Lung (tissue), 13 donors: ENCODE data around the gene PYDC1. TPM values are rescaled to one million over a fixed set of nuclear protein-coding genes. Genes with fewer than 3 reads are reported as not detected.
"Not testable (repeated sequence)": the region's sequence is repeated elsewhere in the genome, so short reads cannot be mapped to it uniquely, and the experiment has no call there.

Experiments
- ATAC-seq: fragments of 200-7000 bp; cut with Tn5 transposase; one replicate; pipeline ENCODE4 v1.9.1; 2020; ENCODE audit warnings: moderate number of reproducible peaks; ENCODE audit not compliant: insufficient read depth, low FRiP score
- DNase-seq, 3 donors: peaks; one replicate each; pipeline ENCODE4 v3.0.0-alpha.2; 2013 to 2017
- H3K27ac ChIP-seq, 2 donors: one replicate each; pipeline ENCODE4 v1.5.1; 2013; ENCODE audit warnings: mild to moderate bottlenecking in 2 of 2, moderate library complexity in 2 of 2, control low read depth in 1 of 2, inconsistent platforms in 1 of 2, low read depth in 1 of 2, low read length in 1 of 2
- H3K27me3 ChIP-seq, 3 donors: one replicate each; pipeline ENCODE4 v1.5.1; 2013; ENCODE audit warnings: low read length in 2 of 3; ENCODE audit not compliant: control insufficient read depth in 3 of 3, insufficient read depth in 3 of 3
- H3K36me3 ChIP-seq, 4 donors: one replicate each; pipeline ENCODE4 v1.5.1; 2013; ENCODE audit warnings: low read length in 4 of 4, mild to moderate bottlenecking in 1 of 4, moderate library complexity in 1 of 4; ENCODE audit not compliant: control insufficient read depth in 4 of 4, insufficient read depth in 4 of 4
- H3K4me1 ChIP-seq, 5 donors: one replicate each; pipeline ENCODE4 v1.5.1; 2013; ENCODE audit warnings: low read length in 5 of 5, mild to moderate bottlenecking in 2 of 5, moderate library complexity in 1 of 5; ENCODE audit not compliant: control insufficient read depth in 5 of 5, insufficient read depth in 5 of 5
- H3K4me3 ChIP-seq: one replicate; pipeline ENCODE4 v1.5.1; 2013; ENCODE audit warnings: mild to moderate bottlenecking, control low read depth, moderate library complexity
- H3K9ac ChIP-seq, 2 donors: one replicate each; pipeline ENCODE4 v1.5.1; 2013; ENCODE audit warnings: low read length in 2 of 2, control low read depth in 1 of 2; ENCODE audit not compliant: insufficient read depth in 1 of 2
- H3K9me3 ChIP-seq, 4 donors: one replicate each; pipeline ENCODE4 v1.5.1; 2013; ENCODE audit warnings: low read length in 3 of 4, mild to moderate bottlenecking in 1 of 4, moderate library complexity in 1 of 4; ENCODE audit not compliant: control insufficient read depth in 4 of 4, insufficient read depth in 3 of 4
- CTCF ChIP-seq: IDR thresholded peaks from 2 replicates; pipeline ENCODE4 v1.5.1; 2012; ENCODE audit warnings: mild to moderate bottlenecking; ENCODE audit errors: control extremely low read depth, extremely low read depth
- WGBS, 2 donors: extraction: QIAGEN DNeasy Blood & Tissue Kit; methylation state at CpG; one replicate each; pipeline ENCODE4 v1.1.7; 2013; 5-methylcytosine and 5-hydroxymethylcytosine counted together
- polyA plus RNA-seq, 2 donors: library from polyadenylated mRNA; stranded (reverse); fragments of 200-250 nt; gene quantifications; one replicate each; pipeline ENCODE4 v1.2.1, GENCODE V29; 2013
- small RNA-seq: library from RNA; depleted of rRNA; stranded (forward); fragments of <200 nt; gene quantifications from one replicate; pipeline ENCODE3, GENCODE V24; 2014; ENCODE audit warnings: low replicate concordance
- total RNA-seq, 2 donors: library from RNA; depleted of rRNA in 1 of 2; stranded (reverse); fragments of >200 nt in 1 of 2; gene quantifications; one replicate each; pipeline ENCODE4 v1.2.1, GENCODE V29; 2014 to 2021
- donor health status: control.
- donor health status: control.
- donor health status: Bipolar disorder and iron deficiency.
- donor health status: healthy.
- donor health status: DM: yes; HTN: yes; CAD: no.

Gene PYDC1
- total and polyA plus RNA-seq, 4 donors, result not detected

- no peaks in the 10 kb centered on the region for H3K9me3 ChIP-seq
- DNase-seq (no peak), ATAC-seq (no peak)
- H3K9ac ChIP-seq, result no peak overlapping the region
- peaks cover 0 to 4% (median 0%) of the 10 kb centered on the region in 4 donors for H3K36me3 ChIP-seq
- WGBS, 2 donors, result 13 to 32% methylated on average over 3 of the region's 3 CpGs
- no peak overlapping the region for H3K27ac ChIP-seq
- H3K4me1 ChIP-seq, result peaks cover under 1 to 16% (median 1%) of the 10 kb centered on the region in 5 donors
- TF ChIP-seq CTCF, result no peak
- H3K4me3 ChIP-seq, result no peak overlapping the region
- H3K27me3 ChIP-seq, result no peaks in the 10 kb centered on the region
These were observed 39.8 kb downstream of the PYDC1 start for GRCh38 chr16:31177136-31177535.

- not testable (repeated sequence) for H3K27ac ChIP-seq, H3K4me1 ChIP-seq, ATAC-seq, H3K27me3 ChIP-seq, H3K9me3 ChIP-seq, H3K9ac ChIP-seq, H3K4me3 ChIP-seq, H3K36me3 ChIP-seq, DNase-seq
- no CpG with 5 or more reads among the region's 2 CpGs for WGBS, 2 donors
These were observed 46.9 kb downstream of the PYDC1 start for GRCh38 chr16:31170048-31170447.

GRCh38 chr16:31168848-31169247, 48.1 kb downstream of the PYDC1 start:
- Histone ChIP-seq H3K27ac (no peak overlapping the region), H3K36me3 (no peaks in the 10 kb centered on the region), H3K9me3 (no peaks in the 10 kb centered on the region), H3K4me3 (no peak overlapping the region), H3K9ac (no peak overlapping the region), H3K4me1 (no peaks in the 10 kb centered on the region), H3K27me3 (no peaks in the 10 kb centered on the region)
- ATAC-seq (no peak), DNase-seq (no peak)
- TF ChIP-seq CTCF, result no peak
- 58 to 75% methylated on average over 2 of the region's 2 CpGs for WGBS, 2 donors

GRCh38 chr16:31167315-31167714, 49.6 kb downstream of the PYDC1 start:
- H3K27ac ChIP-seq, result no peak overlapping the region
- ATAC-seq (no peak), DNase-seq (no peak)
- H3K36me3 ChIP-seq, result no peaks in the 10 kb centered on the region
- no peaks in the 10 kb centered on the region for H3K4me1 ChIP-seq
- H3K4me3 ChIP-seq, result no peak overlapping the region
- no peak for TF ChIP-seq CTCF
- 86 to 89% methylated on average over 8 of the region's 8 CpGs for WGBS, 2 donors
- H3K9ac ChIP-seq, result no peak overlapping the region
- H3K27me3 ChIP-seq, result no peaks in the 10 kb centered on the region
- H3K9me3 ChIP-seq, result no peaks in the 10 kb centered on the region

Small RNAs within 50 kb of the gene (small RNA-seq; reads per million reads assigned to genes)
- not detected for gene NDUFA3P6

Other genes with a start within 250 kb of the PYDC1 start
- gene HSD3B7, start 231.9 kb downstream of the PYDC1 start, total RNA-seq, result 10 to 100 TPM in 1 of 2 donors, 1 to 10 TPM in 1; 6.2 to 34.5 TPM
- 10 to 100 TPM; 20.2 to 21.1 TPM for gene HSD3B7, start 231.9 kb downstream of the PYDC1 start, polyA plus RNA-seq
- gene STX1B, start 206.5 kb downstream of the PYDC1 start, total RNA-seq, result under 1 TPM; 0.17 to 0.64 TPM
- under 1 TPM; 0.33 to 0.49 TPM for gene STX1B, start 206.5 kb downstream of the PYDC1 start, polyA plus RNA-seq
- gene STX4, start 183.6 kb downstream of the PYDC1 start, total RNA-seq, result 10 to 100 TPM; 41.6 to 81.1 TPM
- gene STX4, start 183.6 kb downstream of the PYDC1 start, polyA plus RNA-seq, result 10 to 100 TPM; 90.4 to 98.3 TPM
- 10 to 100 TPM in 1 of 2 donors, 1 to 10 TPM in 1; 4.0 to 13.2 TPM for gene ZNF668, start 142.9 kb downstream of the PYDC1 start, total RNA-seq
- 10 to 100 TPM; 10.7 TPM for gene ZNF668, start 142.9 kb downstream of the PYDC1 start, polyA plus RNA-seq
- gene ZNF646, start 142.7 kb downstream of the PYDC1 start, total RNA-seq, result 10 to 100 TPM; 12.7 to 20.5 TPM
- gene ZNF646, start 142.7 kb downstream of the PYDC1 start, polyA plus RNA-seq, result 10 to 100 TPM in 1 of 2 donors, 1 to 10 TPM in 1; 8.4 to 12.2 TPM
- gene PRSS53, start 128.2 kb downstream of the PYDC1 start, total RNA-seq, result 1 to 10 TPM; 1.4 to 2.2 TPM
- 1 to 10 TPM; 1.6 to 2.3 TPM for gene PRSS53, start 128.2 kb downstream of the PYDC1 start, polyA plus RNA-seq
- gene VKORC1, start 122.3 kb downstream of the PYDC1 start, total RNA-seq, result 10 to 100 TPM; 49.4 to 74.3 TPM
- 100 to 1,000 TPM in 1 of 2 donors, 10 to 100 TPM in 1; 66.8 to 118 TPM for gene VKORC1, start 122.3 kb downstream of the PYDC1 start, polyA plus RNA-seq
- 10 to 100 TPM; 20.3 to 47.6 TPM for gene BCKDK, start 108.7 kb downstream of the PYDC1 start, total RNA-seq
- gene BCKDK, start 108.7 kb downstream of the PYDC1 start, polyA plus RNA-seq, result 10 to 100 TPM; 16.2 to 61.8 TPM
- 10 to 100 TPM; 53.0 to 68.2 TPM for gene KAT8, start 99.5 kb downstream of the PYDC1 start, total RNA-seq
- gene KAT8, start 99.5 kb downstream of the PYDC1 start, polyA plus RNA-seq, result 10 to 100 TPM; 53.5 to 73.2 TPM
- 100 to 1,000 TPM in 1 of 2 donors, 10 to 100 TPM in 1; 84.4 to 127 TPM for gene PRSS8, start 81.4 kb downstream of the PYDC1 start, total RNA-seq
- gene PRSS8, start 81.4 kb downstream of the PYDC1 start, polyA plus RNA-seq, result 10 to 100 TPM; 83.2 to 95.3 TPM
- 1 to 10 TPM in 1 of 2 donors, under 1 TPM in 1; 0.43 to 4.2 TPM for gene PRSS36, start 67.1 kb downstream of the PYDC1 start, total RNA-seq
- 1 to 10 TPM; 2.6 to 3.6 TPM for gene PRSS36, start 67.1 kb downstream of the PYDC1 start, polyA plus RNA-seq
- gene FUS, start 37.0 kb downstream of the PYDC1 start, total RNA-seq, result 100 to 1,000 TPM; 110 to 272 TPM
- 100 to 1,000 TPM; 237 to 248 TPM for gene FUS, start 37.0 kb downstream of the PYDC1 start, polyA plus RNA-seq
- gene PYCARD, start 14.4 kb downstream of the PYDC1 start, total RNA-seq, result 10 to 100 TPM; 24.1 to 77.8 TPM
- gene PYCARD, start 14.4 kb downstream of the PYDC1 start, polyA plus RNA-seq, result 100 to 1,000 TPM in 1 of 2 donors, 10 to 100 TPM in 1; 62.3 to 119 TPM
- gene TRIM72, start 3.0 kb downstream of the PYDC1 start, total RNA-seq, result under 1 TPM in 1 of 2 donors, not detected in 1; 0.09 TPM
- under 1 TPM; 0.02 to 0.03 TPM for gene TRIM72, start 3.0 kb downstream of the PYDC1 start, polyA plus RNA-seq
- gene ITGAM, start 42.8 kb upstream of the PYDC1 start, total RNA-seq, result 10 to 100 TPM; 11.0 to 56.2 TPM
- 10 to 100 TPM in 1 of 2 donors, 1 to 10 TPM in 1; 9.2 to 84.0 TPM for gene ITGAM, start 42.8 kb upstream of the PYDC1 start, polyA plus RNA-seq
- gene ITGAX, start 138.0 kb upstream of the PYDC1 start, total RNA-seq, result 100 to 1,000 TPM in 1 of 2 donors, 10 to 100 TPM in 1; 38.1 to 134 TPM
- gene ITGAX, start 138.0 kb upstream of the PYDC1 start, polyA plus RNA-seq, result 100 to 1,000 TPM in 1 of 2 donors, 10 to 100 TPM in 1; 93.1 to 148 TPM
- gene ITGAD, start 176.2 kb upstream of the PYDC1 start, total RNA-seq, result 1 to 10 TPM in 1 of 2 donors, under 1 TPM in 1; 0.43 to 1.5 TPM
- under 1 TPM; 0.19 to 0.24 TPM for gene ITGAD, start 176.2 kb upstream of the PYDC1 start, polyA plus RNA-seq
- gene COX6A2, start 211.2 kb upstream of the PYDC1 start, total RNA-seq, result not detected
- not detected for gene COX6A2, start 211.2 kb upstream of the PYDC1 start, polyA plus RNA-seq
- gene ZNF843, start 225.7 kb upstream of the PYDC1 start, total RNA-seq, result 1 to 10 TPM; 1.2 to 1.4 TPM
- gene ZNF843, start 225.7 kb upstream of the PYDC1 start, polyA plus RNA-seq, result under 1 TPM; 0.25 to 0.30 TPM
- gene ARMC5, start 242.4 kb upstream of the PYDC1 start, total RNA-seq, result 10 to 100 TPM in 1 of 2 donors, 1 to 10 TPM in 1; 8.2 to 16.7 TPM
- 10 to 100 TPM; 11.4 to 13.2 TPM for gene ARMC5, start 242.4 kb upstream of the PYDC1 start, polyA plus RNA-seq